Hematopoietic multipotent progenitor cell (in vitro differentiated cells): Measurements from ENCODE around the gene ZFP3. TPM values are rescaled to one million over a fixed set of nuclear protein-coding genes. Genes with fewer than 3 reads are reported as not detected.
"Not testable (repeated sequence)": the region's sequence is repeated elsewhere in the genome, so short reads cannot be mapped to it uniquely, and the experiment has no call there.

Experiments used
- DNase-seq, 3 donors: peaks; one replicate each; pipeline ENCODE4 v3.0.0-alpha.2; 2011 to 2015; ENCODE audit warnings: low read depth in 2 of 3, low spot score in 2 of 3
- total RNA-seq: library from RNA; depleted of rRNA; stranded (reverse); fragments of >200 nt; gene quantifications from one replicate; pipeline ENCODE4 v1.2.3, GENCODE V29; 2012

ZFP3 gene
- 1.3 TPM for total RNA-seq

DNA sequence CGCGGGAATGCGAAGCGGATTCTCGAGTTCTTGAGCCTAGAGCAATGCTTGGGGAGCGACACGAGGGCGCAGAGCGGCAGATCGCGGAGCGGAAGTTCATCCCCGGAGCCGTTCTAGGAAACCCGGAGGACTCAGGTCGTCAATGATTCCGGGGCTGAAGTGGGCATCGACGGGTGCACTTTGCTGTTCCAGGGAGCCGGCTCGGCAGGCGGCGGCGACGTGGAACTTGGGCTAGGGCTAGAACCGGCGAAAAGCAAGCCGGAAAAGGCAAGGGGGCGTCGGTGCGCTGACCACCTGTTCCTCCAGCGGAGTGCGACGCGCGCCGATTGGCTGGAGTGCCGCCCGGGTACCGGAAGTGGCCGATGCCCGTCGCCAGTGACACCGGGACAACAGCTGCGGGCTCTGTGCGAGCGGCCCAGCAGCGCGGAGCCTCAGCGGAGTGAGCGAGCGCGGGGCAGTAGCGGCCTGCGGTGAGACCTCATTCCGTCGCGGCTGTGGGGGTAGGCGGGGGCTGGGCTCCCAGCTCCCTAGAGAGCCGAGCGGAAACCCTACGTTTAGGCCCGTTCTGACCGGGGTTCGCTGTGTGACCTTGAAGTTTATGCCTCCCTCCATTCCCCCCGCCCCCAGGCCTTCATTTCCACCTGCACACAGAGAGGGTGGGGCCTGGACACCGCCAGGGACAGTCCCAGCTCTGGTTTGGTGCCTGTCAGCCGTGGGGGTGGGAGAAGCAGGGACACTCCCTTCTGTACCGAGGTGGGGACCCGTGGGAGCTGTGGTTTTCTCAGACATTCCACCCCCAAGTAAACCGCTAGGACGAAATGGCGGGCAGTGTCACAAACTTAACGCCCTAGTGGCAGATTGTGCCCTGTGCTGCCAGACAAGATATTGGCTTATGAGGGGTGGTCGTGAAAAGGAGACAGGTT lies at the start of gene ZFP3:
TSS of gene ZFP3 (plus strand) at position 362 of the 923 bp plus-strand sequence. CDS start 13,038 bp downstream, outside the sequence.
- DNase-seq = peak; percentile 46 to 86 (median 85)

DNA sequence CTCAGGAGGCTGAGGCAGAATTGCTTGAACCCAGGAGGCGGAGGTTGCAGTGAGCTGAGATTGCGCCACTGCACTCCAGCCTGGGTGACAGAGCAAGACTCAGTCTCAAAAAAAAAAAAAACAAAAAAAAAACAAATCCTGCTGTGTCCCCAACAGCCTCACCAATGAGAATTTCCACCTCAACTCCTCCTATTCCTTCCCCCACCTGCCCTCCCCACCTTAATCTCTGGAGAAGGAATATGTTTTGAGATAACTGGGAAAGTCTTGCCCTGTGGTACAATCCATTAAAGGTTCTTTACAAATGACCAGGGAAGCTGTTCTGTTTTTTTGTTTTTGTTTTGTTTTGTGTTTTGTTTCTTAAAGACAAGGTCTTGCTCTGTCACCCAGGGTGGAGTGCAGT lies 48.1 kb upstream of the ZFP3 start:
- not testable (repeated sequence) for DNase-seq

DNA sequence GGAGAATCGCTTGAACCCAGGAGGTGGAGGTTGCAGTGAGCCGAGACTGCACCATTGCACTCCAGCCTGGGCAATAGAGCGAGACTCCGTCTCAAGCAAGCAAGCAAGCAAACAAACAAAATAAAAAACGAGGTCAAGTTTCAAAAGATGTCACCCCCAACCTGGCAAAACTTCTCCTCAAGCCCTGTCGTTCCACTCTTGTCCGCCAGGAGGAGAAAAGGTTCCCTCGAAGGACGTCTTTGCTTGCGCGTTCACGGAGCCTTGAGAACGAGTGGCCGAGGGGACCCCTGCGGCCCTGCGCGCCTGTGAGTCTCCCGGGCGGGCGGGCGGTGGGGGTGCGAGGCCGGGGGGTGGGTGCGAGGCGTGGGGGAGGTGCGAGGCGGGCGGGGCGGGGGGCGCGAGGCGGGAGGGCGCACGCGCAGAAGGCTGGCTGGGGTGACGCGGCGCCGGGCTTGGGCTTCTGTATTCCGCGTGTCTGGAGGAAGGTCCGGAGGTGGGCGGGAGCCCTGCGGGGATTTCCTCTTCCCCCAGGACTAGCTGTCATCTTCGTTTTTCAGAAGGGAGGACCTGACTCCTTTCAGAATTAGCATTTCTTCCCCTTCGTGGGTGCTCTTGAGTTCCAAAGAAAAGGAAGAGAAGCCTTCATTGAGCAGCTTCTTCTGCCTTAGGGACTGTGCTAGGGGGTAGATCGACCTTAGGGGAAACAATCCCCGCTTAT lies 46.7 kb upstream of the ZFP3 start:
- peak; percentile 73 to 92 (median 81) for DNase-seq

DNA sequence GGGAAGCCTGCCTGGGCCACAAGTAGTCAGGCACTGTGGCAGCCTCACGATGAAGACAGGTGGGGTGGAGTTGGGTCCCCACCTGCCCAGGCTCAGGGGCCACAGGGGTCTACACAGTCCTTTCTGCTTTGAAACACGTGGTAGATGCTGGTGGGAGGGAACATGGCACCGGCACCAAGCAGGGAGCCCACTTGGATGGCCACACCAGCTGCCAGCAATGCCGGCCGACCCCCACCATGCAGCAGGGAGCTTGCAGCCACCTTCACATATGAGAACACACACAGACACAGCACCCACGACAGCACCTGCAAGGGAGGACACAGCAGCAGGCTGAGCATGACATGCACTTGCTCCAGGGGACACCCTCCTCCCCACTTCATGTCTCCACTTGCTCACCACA lies 45.4 kb upstream of the ZFP3 start:
- DNase-seq = no peak

DNA sequence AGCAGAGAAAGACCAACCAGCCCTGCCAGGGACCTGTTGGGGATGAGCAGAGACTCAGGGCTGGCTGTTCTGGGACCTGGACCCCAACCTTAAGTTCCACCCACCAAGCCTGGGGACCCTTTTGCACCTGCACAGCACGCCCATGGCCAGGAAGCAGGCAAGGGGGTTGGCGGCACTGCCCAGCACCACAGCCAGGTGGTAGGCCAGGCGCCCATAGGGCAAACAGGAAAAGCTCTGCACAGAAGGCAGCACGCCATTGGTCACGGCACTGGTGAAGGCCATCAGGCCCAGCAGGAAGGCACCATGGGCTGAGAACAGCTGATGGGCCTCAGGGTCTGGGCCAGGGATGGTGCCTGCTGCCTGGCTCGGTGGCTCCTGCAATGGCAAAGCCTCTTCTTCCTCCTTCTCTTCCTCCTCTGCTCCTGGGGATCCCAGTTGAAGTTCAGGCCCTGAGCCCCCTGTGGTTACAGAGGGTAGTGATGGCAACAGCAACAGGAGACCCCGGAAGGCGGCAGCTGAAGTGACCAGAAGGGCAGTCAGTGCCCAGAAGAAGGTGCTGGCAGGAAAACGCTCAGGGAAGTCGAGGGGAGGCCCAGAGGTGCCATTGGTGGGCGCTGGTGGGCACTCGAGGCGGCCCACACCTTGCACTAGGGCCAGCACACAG lies 44.8 kb upstream of the ZFP3 start:
- DNase-seq = no peak

DNA sequence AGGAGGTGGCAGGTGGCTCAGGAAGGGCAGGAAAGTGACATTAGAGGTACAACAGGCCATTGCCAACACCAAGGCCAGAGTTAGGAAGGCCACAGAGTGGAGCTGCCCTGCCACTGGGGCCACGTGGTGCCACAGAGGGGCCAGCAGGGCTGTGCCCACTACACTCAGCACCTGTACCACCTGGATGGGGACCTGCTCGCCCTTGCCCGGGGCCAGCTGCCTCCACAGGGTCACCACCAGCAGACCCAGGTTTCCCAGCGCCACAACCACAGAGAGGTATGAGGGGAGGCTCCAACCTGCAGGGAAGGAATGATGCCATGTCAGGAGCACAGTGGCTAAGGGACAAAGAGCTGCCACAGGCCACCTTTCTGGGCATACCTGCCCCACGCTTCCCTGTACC lies 44.2 kb upstream of the ZFP3 start:
- DNase-seq = no peak

DNA sequence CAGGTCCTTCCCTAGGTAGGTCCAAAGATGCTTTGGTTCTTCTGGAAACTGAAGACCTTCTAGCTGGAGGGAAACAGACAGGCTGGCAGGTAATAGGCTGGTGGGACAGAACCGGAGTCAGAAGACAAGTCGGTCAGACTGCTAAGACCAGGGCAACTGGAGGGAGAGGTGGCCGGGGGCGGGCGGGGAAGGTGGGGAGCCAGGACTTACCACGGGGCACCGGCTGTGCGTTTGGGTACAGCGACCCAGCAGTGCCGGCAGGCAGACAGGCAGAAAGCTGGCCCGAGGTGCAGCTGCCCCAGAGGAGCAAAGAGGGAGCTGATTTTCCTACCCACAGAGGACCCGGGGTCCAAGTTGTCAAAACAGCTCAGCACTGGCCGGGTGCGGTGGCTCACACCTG lies 43.6 kb upstream of the ZFP3 start:
- DNase-seq = no peak

DNA sequence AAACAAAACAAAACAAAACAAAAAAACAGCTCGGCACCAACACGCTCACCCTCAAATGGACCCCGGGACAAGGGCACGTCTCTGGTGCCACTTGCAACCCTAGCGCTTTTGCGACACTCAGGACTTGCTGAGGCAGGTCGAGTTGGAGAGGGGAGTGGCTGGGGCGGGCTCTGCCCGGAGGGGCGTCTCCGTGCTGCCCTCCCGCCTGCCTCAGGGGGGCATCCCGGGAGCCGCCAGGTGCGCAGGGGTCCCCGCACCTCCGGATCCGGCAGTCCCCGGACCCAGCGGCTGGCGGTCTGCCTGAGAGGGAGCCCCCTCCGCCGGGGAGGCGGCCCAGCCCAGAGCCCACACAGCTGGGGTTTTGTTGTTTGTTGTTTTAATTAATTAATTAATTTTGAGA lies 43.0 kb upstream of the ZFP3 start, which contains the start of gene SLC52A1:
TSS of gene SLC52A1 (minus strand) at position 112 of the 400 bp plus-strand sequence. CDS start 820 bp downstream, outside the sequence.
- DNase-seq = no peak

DNA sequence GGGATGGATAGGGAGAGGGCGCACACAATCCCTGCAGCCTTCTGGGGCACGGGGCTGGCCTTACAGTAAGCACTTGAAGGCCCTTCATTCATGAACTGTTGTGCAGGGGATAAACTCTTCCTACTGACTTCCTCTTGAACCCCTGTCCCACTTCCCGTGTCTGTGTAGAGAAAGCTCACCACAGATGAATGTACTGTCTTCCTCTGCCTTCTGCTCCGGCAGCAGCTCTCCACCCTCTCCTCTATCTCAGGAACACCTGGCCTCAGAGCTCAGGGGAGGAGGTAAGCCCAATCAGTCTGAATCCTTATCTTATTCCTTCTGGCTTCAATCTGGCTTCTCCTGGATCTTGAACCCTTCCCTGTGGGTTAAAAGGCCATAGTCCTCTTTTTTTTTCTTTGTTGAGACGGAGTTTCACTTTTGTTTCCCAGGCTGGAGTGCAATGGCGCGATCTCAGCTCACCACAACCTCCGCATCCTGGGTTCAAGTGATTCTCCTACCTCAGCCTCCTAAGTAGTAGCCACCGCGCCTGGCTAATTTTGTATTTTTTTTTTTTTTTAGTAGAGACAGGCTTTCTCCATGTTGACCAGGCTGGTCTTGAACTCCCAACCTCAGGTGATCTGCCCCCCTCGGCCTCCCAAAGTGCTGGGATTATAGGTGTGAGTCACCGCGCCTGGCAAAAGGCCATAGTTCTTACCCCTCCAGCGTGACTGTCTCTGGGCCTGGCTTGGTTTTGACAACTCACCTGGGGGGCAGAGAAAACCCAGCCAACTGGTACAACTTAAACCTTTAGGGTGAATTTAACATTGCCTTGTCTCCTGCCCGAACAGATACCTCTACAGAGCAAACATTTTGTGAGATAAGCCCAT lies 35.9 kb upstream of the ZFP3 start:
- DNase-seq = no peak

DNA sequence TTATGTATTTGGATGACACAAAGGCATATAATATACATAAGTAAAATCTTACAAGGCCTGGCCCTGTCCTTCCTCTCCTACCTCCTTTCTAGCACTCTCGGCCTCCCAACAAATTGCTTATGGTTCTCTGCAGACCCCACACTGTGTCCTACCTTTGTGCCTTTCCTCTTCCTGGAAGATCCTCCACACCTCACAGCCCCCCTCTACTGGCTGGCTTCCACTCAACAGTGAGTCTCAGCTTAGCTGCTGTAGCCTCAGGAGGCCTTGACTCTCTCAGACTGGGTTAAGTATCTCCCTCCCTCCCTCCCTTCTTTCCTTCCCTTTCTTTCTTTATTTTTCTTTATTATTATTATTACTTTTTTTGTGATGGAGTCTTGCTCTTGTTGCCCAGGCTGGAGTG lies 34.7 kb upstream of the ZFP3 start:
- no peak for DNase-seq

DNA sequence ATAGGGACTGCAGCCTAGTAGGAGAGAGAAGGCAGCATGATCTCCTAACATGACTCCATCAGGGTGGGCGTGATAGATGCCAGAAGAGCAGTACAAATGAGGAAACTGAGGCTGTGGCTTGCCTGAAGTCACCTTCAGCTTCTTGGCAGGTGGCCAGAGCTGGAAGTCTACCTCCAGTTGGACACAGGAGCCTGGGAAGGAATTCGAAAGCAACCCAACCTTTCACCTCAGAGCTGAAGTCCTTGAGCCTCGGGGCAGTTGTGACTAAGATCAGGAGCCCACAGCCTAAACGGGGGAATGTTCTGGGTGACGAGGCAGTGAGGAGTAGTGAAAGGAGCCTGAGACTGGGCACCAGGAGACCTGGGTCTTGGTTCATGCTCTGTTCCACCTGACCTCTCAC lies 33.6 kb upstream of the ZFP3 start:
- DNase-seq = no peak

DNA sequence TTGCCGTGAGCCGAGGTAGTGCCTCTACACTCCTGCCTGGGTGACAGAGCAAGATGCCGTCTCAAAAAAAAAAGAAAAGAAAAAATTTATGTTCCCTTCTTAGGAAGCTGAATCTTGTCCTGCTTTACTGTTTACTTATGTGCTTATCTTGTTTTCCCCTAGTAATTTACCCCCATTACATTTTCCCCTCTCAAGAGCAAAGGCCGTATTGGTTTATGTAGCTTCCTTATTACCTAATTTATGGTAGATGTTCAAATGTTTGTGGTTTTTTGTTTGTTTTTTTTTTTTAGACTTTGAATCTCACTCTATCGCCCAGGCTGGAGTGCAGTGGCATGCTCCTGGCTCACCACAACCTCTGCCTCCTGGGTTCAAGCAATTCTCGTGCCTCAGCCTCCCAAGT lies 32.8 kb upstream of the ZFP3 start:
- no peak for DNase-seq

DNA sequence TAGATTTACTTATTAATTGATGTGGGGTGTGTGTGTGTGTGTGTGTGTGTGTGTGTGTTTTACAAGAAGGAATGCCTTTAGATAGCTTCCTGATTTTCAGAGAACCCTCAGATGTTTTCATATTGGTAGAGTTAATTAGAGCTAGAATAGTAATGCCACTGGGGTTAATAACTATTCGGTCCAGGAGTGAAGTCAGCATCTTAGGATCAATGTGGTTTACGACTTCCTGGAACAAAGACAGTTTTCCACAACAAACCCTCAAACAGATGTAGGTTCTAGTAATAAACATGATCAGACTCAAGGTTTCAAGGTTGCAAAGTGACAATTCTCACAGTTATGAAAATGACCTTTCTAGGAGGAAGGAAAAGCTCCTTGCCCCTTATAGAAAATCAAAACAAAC lies 30.8 kb upstream of the ZFP3 start:
- no peak for DNase-seq

DNA sequence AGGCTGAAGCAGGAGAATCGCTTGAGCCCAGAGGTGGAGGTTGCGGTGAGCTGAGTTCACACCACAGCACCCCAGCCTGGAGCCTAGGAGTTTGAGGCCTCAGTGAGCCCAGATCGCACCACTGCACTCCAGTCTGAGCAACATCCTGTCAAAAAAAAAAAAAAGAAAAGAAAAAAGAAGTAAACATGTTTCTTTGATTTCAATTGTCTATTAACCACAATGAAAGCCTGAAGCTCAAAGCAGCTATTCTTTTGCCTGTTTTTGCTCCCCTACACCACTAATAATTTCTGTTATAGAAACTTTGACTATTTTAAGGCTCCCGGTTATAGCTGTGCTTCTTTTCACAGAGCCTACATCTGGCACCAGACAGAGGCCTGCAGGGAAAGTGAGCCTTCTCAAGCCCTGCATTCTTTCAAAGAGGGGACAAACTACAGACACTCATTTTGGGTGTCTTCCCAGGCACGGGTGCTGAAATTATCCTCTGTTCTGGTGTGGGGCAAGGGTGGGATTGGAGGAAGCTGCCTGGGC lies 28.9 kb upstream of the ZFP3 start:
- peak in 1 of 3 donors; percentile 57 for DNase-seq

DNA sequence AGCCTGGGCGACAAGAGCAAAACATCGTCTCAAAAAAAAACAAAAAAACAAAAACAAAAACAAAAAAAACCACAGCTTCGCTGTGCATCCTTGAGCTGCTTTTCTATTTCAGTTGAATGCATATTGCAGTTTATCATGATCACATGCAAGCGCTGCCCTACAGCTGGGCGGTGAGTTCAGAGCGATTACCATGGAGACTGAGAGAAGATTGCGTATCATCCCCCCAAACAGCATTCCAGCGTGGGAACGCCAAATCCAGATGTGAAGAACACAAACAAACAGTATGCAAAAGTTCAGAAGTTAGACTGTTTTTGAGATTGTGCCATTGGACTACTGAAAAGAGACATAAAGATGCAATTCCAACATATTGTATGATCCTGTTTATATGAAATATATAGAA lies 28.0 kb upstream of the ZFP3 start:
- no peak for DNase-seq

DNA sequence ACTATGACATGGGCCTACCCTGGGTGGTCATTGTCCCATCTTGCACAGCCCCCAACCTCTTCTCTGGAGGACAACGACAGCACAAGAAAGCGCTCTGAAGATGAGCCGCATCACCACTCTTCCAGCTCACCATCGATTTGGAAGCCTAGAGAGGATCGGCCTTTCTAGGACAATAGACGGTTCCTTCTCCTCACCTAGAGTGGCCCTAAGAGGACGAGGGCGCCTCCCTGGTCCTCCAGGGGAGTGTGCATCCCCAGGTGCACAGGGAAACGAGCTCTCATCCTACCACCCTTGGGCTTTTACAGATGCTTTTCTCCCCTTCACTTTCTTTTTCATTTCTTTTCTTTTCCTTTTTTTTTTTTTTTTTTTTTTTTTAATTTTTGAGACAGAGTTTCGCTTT lies 22.7 kb upstream of the ZFP3 start:
- no peak for DNase-seq

DNA sequence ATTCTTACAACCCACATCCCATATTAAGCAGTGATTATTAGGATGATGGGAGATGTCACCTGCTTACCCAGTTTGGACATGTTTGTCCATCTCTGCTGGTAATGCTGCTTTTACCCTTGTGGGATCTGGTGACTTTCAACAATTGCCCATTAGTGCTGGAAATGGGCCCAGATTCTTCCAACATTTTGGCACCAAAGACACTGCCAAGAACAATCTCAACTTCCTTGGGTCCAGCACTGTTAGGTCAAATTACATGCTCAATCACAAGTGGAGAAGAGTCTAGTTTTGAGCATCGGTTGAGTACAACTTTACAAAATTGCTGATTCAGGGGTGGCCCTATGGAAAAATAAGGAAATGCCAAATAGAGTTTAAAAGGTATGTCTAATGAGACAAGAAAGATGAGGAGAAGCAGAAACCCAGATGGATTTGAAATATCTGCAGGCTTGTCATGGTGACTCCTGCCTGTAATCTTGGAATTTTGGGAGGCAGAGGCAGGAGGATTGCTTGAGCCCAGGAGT lies 13.0 kb upstream of the ZFP3 start:
- DNase-seq = no peak

DNA sequence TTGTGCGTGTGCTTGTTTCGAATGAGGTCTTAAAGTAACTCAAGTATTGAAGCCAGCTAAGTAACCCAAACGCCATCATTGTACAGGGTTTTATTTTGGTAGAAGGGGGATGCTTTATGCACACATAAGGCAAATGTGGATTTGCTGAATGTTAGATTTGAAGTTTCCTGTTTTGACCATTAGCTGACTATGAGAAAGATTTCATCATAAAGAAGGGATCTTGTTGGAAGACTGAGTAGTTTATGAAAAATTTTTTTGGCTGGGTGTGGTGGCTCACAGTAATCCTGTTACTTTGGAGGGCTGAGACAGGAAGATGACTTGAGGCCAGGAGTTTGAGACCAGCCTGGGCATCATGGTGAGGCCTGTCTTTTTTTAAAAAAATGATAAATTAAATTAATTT lies 10.0 kb upstream of the ZFP3 start:
- no peak for DNase-seq

DNA sequence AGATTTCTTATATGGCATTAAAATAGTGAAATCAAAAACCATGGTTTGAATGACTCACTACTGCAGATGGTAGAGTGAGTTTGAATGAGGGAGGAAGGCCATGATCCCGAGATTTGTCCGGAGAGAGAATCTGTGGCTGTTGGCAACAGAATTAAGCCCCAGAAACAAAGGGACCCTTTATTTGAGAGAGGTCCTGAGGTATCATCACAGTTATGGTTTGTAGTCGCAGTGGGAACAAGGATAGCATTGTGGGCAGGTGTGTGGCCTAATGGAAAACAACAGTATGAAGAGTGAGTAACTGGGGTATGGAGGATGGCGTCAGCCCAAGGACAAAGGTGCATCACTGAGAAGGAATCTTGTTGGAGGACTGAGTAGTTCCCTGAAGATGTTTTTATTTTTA lies 8.5 kb upstream of the ZFP3 start:
- DNase-seq = no peak

DNA sequence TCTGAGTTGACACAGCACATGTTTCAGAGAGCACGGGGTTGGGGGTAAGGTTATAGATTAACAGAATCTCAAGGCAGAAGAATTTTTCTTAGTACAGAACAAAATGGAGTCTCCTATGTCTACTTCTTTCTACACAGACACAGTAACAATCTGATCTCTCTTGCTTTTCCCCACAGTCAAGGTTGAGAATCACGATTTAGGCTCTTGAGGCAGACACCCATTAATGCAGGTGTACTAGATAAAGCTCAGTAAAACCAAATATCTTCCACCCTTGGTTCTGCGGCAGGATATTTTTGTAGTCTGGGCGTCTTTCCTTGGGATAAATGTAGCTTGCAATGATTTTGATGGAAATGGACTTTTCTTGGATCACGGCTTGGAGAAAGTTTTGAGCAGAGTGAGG lies 2.8 kb upstream of the ZFP3 start:
- not testable (repeated sequence) for DNase-seq
